HUES6 (cell line): ENCODE data around the gene AZIN2.

Experiments used
- H3K27ac ChIP-seq: 2 replicates; pipeline ENCODE4 v1.7.0; 2013; ENCODE audit warnings: low read depth, mild to moderate bottlenecking, low read length, inconsistent platforms
- H3K27me3 ChIP-seq: 2 replicates; pipeline ENCODE4 v1.6.1; 2013; ENCODE audit warnings: low read length; ENCODE audit not compliant: control insufficient read depth, insufficient read depth
- H3K36me3 ChIP-seq: 2 replicates; pipeline ENCODE4 v1.6.1; 2013; ENCODE audit warnings: low read length; ENCODE audit not compliant: control insufficient read depth, insufficient read depth
- H3K4me1 ChIP-seq: 2 replicates; pipeline ENCODE4 v1.6.1; 2013; ENCODE audit warnings: low read length; ENCODE audit not compliant: control insufficient read depth, insufficient read depth
- H3K4me3 ChIP-seq: 2 replicates; pipeline ENCODE4 v1.5.1; 2013; ENCODE audit warnings: low read depth, low read length
- H3K9ac ChIP-seq: one replicate; pipeline ENCODE4 v1.6.1; 2013; ENCODE audit warnings: mild to moderate bottlenecking, low read length
- H3K9me3 ChIP-seq: 2 replicates; pipeline ENCODE4 v1.6.1; 2013; ENCODE audit warnings: low read depth, low read length; ENCODE audit not compliant: control insufficient read depth, insufficient read depth

Gene AZIN2

GRCh38 chr1:33155877-33156538 lies 75.1 kb downstream of the AZIN2 start:
- peaks cover 32% of the 10 kb centered on the region for H3K4me1 ChIP-seq
- no peaks in the 10 kb centered on the region for H3K9me3 ChIP-seq
- no peaks in the 10 kb centered on the region for H3K27me3 ChIP-seq
- H3K9ac ChIP-seq, result no peak overlapping the region
- H3K4me3 ChIP-seq, result no peak overlapping the region
- peaks cover 8% of the 10 kb centered on the region for H3K36me3 ChIP-seq
- no peak overlapping the region for H3K27ac ChIP-seq

DNA sequence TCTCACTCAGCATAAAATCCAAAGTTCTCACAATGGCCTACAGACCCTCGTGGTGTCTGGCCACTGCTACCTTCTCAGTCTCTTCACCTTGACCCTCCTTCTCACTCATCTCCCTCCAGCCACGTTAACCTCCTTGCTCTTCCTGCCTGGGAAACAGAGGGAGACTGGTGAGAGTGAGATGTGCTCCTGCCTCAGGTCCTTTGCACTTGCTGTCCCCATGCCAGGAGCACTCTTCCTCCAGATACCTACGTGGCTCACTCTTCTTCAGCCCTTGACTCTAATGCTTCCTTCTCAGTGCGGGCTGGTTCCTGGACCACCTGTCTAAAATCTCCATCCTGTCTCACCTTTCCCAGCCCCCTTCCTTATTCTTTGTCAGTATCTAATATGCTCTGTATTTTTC lies 76.2 kb downstream of the AZIN2 start:
- Histone ChIP-seq H3K9me3 (no peaks in the 10 kb centered on the region), H3K9ac (no peak overlapping the region), H3K4me1 (peaks cover 32% of the 10 kb centered on the region), H3K4me3 (no peak overlapping the region), H3K36me3 (peaks cover 8% of the 10 kb centered on the region), H3K27me3 (no peaks in the 10 kb centered on the region), H3K27ac (no peak overlapping the region)

GRCh38 chr1:33158366-33158765 lies 77.4 kb downstream of the AZIN2 start:
- H3K36me3 ChIP-seq, result peaks cover 8% of the 10 kb centered on the region
- no peaks in the 10 kb centered on the region for H3K27me3 ChIP-seq
- no peak overlapping the region for H3K4me3 ChIP-seq
- no peak overlapping the region for H3K27ac ChIP-seq
- H3K9ac ChIP-seq, result no peak overlapping the region
- peaks cover 33% of the 10 kb centered on the region for H3K4me1 ChIP-seq
- H3K9me3 ChIP-seq, result no peaks in the 10 kb centered on the region

- Histone ChIP-seq H3K4me3 (no peak overlapping the region), H3K9me3 (no peaks in the 10 kb centered on the region), H3K36me3 (peaks cover 8% of the 10 kb centered on the region), H3K4me1 (peaks cover 37% of the 10 kb centered on the region), H3K9ac (no peak overlapping the region), H3K27ac (no peak overlapping the region), H3K27me3 (no peaks in the 10 kb centered on the region)
Observed at GRCh38 chr1:33159577-33159976, 78.6 kb downstream of the AZIN2 start.

- H3K9me3 ChIP-seq, result no peaks in the 10 kb centered on the region
- H3K4me3 ChIP-seq, result no peak overlapping the region
- no peak overlapping the region for H3K9ac ChIP-seq
- H3K27me3 ChIP-seq, result no peaks in the 10 kb centered on the region
- no peak overlapping the region for H3K27ac ChIP-seq
- peaks cover 49% of the 10 kb centered on the region for H3K4me1 ChIP-seq
- H3K36me3 ChIP-seq, result peaks cover 8% of the 10 kb centered on the region
Observed at GRCh38 chr1:33161061-33161681, 80.2 kb downstream of the AZIN2 start.

- no peak overlapping the region for H3K27ac ChIP-seq
- H3K27me3 ChIP-seq, result no peaks in the 10 kb centered on the region
- H3K9me3 ChIP-seq, result no peaks in the 10 kb centered on the region
- H3K4me3 ChIP-seq, result no peak overlapping the region
- peaks cover 8% of the 10 kb centered on the region for H3K36me3 ChIP-seq
- H3K9ac ChIP-seq, result no peak overlapping the region
- H3K4me1 ChIP-seq, result peaks cover 49% of the 10 kb centered on the region
Observed at GRCh38 chr1:33162141-33162540, 81.2 kb downstream of the AZIN2 start.

DNA sequence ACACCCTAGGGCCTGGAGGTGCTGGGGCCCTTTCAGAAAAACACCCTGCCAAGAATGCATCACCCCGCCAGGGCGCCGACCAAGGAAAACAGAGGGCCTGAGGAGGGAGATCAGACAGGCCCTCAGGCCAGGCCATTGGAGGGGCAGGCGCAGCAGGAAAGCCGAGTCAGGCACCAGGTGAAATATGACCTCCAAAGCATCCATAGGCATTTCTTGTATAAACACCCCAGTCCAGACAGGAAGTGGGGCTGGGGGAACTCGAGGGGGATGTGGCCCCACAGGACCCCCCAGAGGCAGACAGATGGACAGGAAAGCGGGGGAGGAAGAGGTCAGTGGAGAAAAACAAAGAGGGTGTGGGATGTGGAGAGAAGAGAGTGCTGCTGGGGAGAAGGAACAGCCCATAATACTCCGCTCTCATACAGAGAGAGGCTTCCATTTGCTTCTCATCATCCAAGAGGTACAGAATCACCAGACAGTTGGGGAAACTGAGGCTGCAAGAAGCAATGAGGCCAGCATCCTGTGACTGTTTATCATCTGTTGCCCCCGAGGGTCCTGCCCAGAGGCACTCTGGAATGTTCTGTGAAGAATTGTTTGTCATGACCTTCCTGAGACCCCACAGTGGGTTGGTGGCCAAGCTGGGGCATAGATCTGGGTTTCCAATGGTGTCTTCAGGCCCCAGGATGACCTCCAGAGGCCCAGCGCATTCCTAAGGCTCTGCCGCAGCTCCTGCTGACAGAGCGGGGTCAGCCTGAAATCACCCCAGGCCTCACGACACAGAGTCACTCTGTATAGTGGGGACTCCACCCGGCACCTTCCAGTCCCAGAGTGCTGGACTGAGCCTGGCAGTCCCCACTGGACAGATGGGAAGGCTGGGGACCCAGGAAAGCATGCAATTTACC lies 82.9 kb downstream of the AZIN2 start:
- Histone ChIP-seq H3K4me1 (peaks cover 55% of the 10 kb centered on the region), H3K9me3 (no peaks in the 10 kb centered on the region), H3K9ac (peak overlapping the region; percentile 34), H3K36me3 (no peaks in the 10 kb centered on the region), H3K27me3 (no peaks in the 10 kb centered on the region), H3K27ac (peak overlapping the region; percentile 55; the same call in 1 of the 2 replicates), H3K4me3 (no peak overlapping the region)

GRCh38 chr1:33165209-33165608 lies 84.3 kb downstream of the AZIN2 start:
- peaks cover 66% of the 10 kb centered on the region for H3K4me1 ChIP-seq
- H3K36me3 ChIP-seq, result no peaks in the 10 kb centered on the region
- no peaks in the 10 kb centered on the region for H3K27me3 ChIP-seq
- H3K9me3 ChIP-seq, result no peaks in the 10 kb centered on the region
- no peak overlapping the region for H3K9ac ChIP-seq
- H3K4me3 ChIP-seq, result peak overlapping the region; percentile 23; the same call in 1 of the 2 replicates
- H3K27ac ChIP-seq, result no peak overlapping the region

DNA sequence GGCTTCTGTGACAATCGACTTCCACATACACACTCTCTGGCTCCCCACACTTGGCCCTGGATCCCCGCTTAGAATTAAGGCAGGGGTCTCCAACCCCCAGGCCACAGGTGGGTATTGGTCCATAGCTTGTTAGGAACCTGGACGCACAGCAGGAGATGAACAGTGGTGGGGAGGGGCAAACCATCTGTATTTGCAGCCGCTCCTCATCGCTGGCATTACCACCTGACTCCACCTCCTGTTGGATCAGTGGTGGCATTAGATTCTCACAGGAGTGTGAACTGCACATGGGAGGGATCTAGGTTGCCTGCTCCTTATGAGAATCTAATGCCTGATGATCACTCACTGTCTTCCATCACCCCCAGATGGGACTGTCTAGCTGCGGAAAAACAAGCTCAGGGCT lies 84.9 kb downstream of the AZIN2 start:
- no peak overlapping the region for H3K27ac ChIP-seq
- peaks cover 63% of the 10 kb centered on the region for H3K4me1 ChIP-seq
- no peak overlapping the region for H3K4me3 ChIP-seq
- H3K27me3 ChIP-seq, result no peaks in the 10 kb centered on the region
- no peaks in the 10 kb centered on the region for H3K9me3 ChIP-seq
- no peaks in the 10 kb centered on the region for H3K36me3 ChIP-seq
- no peak overlapping the region for H3K9ac ChIP-seq

GRCh38 chr1:33167650-33168447 lies 86.9 kb downstream of the AZIN2 start:
- H3K27me3 ChIP-seq, result no peaks in the 10 kb centered on the region
- no peaks in the 10 kb centered on the region for H3K36me3 ChIP-seq
- no peak overlapping the region for H3K27ac ChIP-seq
- no peaks in the 10 kb centered on the region for H3K9me3 ChIP-seq
- no peak overlapping the region for H3K4me3 ChIP-seq
- H3K9ac ChIP-seq, result no peak overlapping the region
- H3K4me1 ChIP-seq, result peaks cover 52% of the 10 kb centered on the region
